ENCODE data around the gene MTRFR. TPM values are rescaled to one million over a fixed set of nuclear protein-coding genes. Genes with fewer than 3 reads are reported as not detected.
"Not testable (repeated sequence)": the region's sequence is repeated elsewhere in the genome, so short reads cannot be mapped to it uniquely, and the experiment has no call there.

The MTRFR gene
- 29.8 and 30.7 TPM in 2 replicates for polyA plus RNA-seq (2014; cell fraction: cytosol; rRNA removed)
- 7.1 and 7.4 TPM in 2 replicates for polyA plus RNA-seq (2014; cell fraction: nucleus; rRNA removed)

DNA sequence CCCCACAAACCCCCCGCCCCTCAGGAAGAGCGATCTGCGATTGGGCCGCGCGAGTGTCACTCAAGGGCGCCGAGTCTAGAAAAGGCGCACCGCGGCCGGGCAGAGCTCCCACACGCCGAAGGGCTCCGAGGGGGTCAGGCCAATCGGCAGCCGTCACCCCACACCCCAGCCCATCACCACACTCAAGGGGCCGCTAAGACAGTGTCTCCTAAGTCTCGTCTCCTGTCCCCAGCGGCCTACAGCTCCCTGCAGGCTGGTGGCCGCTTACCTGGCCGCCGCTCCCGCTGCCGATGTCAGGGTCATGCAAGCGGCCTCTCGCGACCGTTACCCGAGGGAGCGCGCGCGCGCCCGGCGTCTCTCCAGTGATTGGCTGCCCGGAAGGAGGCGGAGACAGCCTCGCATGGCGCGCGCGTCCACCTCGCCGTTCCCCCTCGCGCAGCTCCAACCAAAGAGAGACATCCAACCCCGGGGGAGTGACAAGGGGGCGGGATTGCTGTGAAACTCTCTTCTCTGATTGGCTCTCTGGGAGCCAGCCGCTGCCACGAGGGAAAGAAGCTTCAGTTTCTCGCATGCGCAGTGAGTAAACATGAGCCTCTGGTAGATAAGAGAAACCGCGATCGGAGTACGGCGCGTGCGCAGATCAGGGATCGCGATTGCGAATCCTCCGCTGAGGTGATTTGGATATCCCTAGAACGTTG lies at the start of gene MTRFR, which contains the start of gene MPHOSPH9:
Gene MTRFR, plus strand, starts transcription at position 630 of the 698 bp plus-strand sequence. CDS start 20,239 bp downstream, outside the sequence.
Gene MPHOSPH9, minus strand, starts transcription at position 335 of the 698 bp plus-strand sequence. CDS start 2,777 bp downstream, outside the sequence.
- peak; percentile 100 for DNase-seq (ENCODE audit: low spot score)

DNA sequence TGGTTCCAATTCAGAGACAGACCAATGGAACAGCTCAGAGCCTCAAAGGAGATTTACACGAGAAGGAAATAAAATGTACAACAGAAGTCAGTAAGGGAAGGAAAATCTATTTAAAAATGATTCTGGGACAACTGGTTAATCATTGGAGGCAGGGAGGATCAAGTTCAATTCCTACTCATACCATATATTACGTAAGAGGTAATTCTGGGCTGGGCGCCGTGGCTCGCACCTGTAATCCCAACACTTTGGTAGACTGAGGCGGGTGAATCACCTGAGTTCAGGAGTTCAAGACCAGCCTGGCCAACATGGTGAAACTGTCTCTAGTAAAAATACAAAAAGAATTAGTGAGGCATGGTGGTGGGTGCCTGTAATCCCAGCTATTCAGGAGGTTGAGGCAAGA lies 45.6 kb upstream of the MTRFR start:
- DNase-seq (ENCODE audit: low spot score): no peak

DNA sequence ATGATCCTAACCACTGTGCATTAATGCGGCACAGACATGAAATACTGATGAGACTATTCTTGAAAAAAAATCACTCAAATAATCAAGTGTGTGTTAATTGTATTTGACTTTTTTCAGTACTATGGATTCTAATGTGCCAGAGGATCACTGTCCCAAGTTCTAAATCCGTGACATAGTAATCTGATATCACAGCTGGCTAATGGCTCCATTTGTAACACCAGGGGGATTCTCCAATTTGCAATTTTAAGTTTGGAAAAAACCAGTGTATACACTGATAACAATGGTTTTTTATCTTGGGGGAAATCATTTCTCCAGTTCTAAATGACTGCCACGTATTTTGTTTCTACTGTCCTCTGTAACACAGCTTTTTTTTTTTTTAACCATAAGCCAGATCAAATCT lies 33.3 kb upstream of the MTRFR start:
- DNase-seq (ENCODE audit: low spot score): no peak

DNA sequence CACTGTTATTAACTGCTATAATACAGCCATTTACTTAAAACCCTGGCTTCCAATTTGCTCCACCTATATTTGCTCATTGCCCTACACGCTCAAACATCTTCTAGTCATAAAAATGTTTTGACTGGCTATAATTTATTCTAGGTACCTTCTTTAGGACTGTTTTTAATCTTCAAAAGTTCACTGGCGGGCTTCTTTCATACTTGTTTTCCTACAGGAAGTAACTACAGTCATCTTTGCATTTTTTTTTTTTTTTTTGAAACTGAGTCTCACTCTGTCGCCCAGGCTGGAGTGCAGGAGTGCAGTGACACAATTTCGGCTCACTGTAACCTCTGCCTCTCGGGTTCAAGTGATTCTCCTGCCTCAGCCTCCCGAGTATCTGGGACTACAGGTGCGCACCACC lies 32.8 kb upstream of the MTRFR start:
- DNase-seq (ENCODE audit: low spot score): no peak

DNA sequence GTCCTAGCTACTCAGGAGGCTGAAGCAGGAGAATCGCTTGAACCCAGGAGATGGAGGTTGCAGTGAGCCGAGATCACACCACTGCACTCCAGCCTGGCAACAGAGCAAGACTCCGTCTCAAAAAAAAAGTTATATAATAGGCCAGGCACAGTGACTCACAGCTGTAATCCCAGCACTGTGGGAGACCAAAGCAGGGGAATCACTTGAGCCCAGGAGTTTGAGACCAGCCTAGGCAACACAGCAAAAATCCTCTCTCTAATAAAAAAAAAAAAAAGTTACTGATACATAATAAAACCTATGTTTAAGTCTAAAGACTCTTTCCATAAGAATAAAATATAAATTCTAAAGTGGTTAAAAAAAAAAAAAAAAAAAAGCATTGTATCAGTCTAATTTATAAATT lies 26.4 kb upstream of the MTRFR start:
- DNase-seq (ENCODE audit: low spot score): not testable (repeated sequence)

DNA sequence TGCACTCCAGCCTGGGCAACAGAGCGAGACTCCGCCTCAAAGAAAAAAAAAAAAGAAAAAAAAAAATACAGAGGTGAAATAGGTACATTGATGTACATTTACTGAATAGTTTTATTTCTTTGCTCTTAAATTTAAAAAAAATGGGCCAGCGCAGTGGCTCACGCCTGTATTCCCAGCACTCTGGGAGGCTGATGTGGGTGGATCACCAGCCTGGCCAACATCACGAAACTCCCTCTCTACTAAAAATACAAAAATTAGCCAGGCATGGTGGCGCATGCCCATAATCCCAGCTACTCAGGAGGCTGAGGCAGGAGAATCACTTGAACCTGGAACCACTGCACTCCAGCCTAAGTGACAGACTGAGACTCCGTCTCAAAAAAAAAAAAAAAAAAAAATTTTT lies 25.4 kb upstream of the MTRFR start:
- not testable (repeated sequence) for DNase-seq (ENCODE audit: low spot score)

DNA sequence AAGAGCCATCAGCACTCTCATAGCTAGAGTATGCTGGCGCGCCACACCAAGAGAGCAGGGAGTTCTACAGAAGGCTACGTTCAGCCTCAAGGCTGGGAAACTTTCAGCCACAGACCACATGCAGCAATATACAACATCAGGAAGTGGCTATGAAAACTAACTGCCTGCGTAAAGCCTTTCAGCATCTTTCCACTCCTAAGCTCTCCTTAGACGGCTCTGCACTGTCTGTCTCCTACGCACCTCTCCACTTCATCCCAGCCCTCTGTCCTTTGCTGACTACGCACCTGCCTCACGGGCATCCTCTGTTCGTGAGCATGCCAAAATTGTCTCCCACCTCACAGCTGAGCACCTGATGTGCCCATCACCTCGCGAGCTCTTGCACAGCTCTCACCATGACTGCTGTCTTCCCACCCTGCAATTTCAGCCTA lies 10.0 kb upstream of the MTRFR start:
- DNase-seq (ENCODE audit: low spot score): no peak

DNA sequence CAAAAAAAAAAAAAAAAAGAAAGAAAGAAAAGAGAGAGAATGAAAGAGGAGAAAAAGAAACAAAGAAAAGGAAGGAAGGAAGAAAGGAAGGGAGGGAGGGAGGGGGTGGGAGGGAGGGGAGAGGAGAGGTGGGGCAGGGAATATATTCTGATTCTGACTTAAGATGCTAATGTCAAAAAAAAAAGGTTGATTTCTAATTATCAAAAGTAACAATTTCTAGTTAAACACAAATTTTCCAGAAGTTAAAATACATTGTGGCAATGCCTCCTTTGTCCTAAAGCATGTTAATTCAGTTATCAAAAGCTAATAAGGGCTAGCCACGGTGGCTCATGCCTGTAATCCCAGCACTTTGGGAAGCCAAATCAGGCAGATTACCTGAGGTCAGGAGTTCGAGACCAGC lies 7.8 kb upstream of the MTRFR start:
- DNase-seq (ENCODE audit: low spot score): no peak

DNA sequence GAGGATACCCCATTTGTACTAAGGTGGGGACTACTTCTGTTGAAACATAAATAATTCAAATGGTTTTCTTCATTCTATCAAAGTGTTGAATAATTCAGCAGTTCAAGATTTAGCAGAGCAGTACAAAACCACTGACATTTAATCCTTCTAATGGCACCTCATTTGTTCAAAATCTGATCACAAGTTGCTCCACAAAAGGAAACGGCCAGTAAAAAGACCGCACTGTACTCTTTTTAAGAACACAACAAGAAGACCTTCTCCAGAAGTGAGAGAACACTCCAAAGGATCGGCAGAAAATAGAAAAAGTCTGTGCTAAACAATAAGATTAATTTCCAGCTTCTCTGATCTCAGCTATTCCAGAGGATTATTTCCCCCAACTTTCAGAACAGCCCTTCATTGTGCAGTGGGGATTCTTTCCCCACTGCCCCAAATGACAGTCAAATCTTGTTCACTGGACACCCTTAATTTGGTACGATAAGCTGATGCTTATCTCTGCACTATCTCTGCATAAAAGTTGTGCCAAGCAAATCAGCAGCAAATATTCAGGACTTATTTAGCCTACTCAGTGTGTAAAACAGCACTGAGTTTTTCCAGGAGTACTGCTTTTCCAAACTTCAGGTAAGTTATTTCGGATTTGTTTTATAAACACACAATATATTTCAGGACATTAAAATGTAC lies 5.5 kb upstream of the MTRFR start:
- DNase-seq (ENCODE audit: low spot score): no peak

DNA sequence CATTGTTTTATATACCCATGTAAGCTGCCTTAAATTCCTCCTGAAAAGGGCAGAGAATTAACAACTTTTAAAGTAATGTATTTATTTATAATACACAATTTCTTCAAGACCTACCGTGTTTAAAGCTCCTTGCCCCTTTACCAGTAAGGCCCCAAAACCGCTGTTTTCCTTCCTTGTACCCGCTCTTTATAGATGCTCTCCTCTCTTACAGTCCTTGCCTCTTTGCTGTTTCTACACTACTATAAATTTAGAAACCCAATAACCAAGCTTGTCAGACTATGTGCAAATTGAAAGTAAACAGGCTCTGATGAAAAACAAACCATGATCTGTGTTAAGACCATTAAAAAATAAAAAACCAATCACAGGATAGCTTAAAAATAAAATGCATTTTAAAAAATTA lies 4.2 kb upstream of the MTRFR start:
- DNase-seq (ENCODE audit: low spot score): no peak

DNA sequence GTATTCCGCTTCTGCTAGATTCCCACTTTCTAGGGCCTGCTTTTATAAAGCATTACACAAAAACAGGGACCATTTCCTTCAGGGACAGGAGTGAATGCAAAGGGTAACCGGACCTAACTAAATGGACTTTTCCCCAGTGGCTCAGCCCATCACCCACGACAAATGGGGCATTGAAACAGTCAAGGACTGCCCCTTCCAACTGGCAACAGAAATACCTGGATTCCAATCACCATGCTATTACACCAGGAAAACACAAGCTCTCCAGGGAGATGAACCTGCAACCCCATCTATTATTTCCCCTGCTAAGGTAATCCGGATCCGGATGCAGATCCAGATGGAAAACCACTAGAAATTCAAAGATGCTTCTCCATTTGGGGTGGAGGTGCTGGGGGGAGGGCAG lies 1.3 kb upstream of the MTRFR start:
- DNase-seq (ENCODE audit: low spot score): no peak

DNA sequence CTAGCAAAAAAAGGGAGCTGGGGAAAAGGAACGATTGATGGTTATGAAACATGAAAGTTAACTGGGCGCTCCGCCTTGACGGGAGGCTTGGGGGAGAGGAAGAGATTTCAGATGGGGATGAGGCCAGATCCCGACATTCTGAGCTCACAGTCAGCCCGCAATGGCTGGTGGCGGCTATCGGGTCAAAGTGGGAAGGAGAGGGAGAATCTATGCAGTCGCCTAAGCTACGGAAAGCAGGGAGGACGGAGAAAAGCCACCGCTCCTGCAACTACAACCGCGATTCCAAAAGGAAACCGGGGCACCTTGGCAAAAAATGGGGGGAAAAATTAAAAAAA lies 797 bp upstream of the MTRFR start:
- DNase-seq (ENCODE audit: low spot score): no peak

DNA sequence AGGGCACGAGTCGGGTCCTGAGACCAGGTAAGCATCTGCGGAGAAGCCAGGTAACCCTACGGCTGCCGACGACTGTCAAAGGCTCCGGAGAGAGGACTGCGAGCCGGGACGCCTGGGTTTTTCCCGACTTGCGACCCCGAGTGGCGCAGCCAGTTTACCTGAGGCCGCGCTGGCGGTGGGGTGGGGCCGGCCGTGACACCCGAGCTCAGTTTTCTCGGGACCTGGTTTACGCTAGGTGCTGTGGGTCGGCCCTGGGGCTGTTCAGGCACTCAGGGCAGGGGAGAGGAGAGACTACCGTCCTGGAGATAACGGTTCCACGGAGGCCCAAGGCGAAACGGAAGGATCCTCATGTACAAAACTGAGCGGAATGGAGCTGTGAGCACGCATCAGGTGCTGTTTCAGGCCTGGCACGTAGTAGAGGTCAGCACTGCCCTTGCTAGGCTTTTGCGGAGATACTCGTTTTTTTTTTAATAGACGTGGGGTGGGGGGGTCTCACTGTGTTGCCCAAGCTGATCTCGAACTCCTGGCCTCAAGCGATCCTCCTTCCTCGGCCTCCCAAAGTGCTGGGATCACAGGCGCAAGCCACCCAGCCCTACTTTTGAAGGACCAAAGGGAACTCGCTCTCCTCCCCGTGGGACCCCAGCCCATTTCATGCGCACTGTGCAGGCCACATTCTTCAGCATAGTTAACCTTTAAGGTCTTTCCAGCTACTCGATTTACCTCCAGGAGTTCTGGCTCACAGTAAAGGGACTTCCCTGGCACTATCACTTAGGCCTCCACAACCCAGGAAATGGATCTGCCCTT lies 471 bp downstream of the MTRFR start:
- no peak for DNase-seq (ENCODE audit: low spot score)

DNA sequence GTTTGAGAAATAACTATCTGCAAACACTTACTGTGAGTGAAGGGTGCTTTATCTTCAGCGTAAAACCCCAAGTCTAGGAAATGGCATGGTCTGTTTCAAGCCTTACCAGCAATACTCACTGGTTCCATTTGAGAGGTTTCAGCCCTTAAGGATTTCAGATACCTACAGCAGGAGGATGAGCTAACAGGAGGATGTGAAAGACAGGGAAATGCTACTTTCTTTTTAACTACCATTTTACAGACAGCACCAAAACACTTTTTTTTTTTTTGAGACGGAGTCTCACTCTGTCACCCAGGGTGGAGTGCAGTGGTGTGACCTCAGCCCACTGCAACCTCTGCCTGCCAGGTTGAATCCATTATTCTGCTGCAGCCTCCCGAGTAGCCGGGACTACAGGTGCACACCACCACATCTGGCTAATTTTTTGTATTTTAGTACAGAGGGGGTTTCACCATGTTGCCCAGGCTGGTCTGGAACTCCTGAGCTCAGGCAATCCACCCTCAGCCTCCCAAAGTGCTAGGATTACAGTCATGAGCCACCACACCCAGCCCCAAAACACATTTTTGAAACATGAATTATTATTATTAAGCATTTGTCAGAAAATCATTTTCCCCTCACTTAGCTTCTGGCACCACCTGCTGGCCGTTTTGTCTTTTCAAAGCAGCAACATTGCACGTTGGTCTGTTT lies 4.6 kb downstream of the MTRFR start:
- peak; percentile 53 for DNase-seq (ENCODE audit: low spot score)

DNA sequence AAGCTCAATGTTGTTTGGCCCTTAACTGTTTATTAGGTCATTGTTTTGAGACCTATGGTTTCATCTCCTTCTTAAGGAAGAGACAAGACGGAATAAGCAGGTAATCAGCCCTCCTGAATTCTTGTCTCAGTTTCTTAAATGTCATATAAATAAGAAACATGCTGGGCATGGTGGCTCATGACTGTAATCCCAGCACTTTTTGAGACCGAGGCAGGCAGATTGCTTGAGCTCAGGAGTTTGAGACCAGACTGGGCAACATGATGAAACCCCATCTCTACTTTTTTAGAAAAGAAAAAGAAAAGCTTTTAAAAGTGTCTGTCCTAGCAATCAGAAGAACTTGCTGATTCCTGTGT lies 5.1 kb downstream of the MTRFR start:
- no peak for DNase-seq (ENCODE audit: low spot score)

DNA sequence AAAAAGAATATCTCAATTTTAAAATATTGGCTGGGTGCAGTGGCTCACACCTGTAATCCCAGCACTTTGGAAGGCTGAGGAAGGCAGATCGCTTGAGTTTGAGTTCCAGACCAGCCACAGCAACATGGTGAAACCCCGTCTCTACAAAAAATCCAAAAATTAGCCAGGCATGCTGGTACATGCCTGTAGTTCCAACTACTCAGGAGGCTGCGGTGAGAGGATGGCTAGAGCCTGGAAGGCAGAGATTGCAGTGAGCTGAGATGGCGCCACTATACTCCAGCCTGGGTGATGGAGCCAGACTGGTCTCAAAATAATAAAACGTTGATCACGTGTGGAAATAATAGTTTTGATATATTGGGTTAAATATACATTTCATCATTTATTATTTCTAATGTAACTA lies 5.7 kb downstream of the MTRFR start:
- no peak for DNase-seq (ENCODE audit: low spot score)

DNA sequence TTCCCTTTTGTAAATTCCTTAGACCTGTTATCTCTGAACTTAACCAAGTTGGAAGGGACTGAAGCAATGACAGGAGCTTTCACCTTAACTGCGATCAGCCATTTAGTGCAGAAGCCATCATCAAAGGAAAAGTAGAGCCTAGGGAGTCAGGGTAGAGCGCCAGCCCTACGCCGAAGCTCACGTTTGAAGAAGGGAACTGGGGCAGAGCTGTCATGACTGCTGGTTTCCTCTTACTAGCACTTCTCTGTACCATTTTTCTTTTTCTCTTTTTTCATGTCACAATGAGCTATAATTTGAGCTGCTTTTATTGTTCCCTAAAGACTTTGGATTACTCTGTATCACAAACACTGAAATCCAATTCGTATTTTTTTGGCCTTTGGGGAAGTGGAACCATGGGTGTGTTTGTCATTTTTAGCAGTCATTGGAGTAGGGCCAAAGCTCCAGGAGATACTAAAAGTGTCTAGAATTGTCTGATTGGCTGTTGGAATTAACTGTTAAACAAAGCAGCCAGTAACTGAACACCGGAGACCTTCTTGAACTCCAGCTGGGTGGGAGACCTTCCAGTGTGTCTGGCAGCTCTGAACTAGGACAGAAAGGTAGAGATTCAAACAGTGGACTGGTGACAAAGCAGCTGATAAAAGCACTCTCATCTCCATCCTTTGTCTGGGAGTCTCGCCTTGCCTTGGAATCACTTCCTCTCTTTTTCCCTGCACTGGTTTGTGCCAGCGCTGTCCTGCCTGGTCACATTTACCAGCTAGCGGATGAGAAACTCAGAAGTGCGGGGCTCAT lies 9.1 kb downstream of the MTRFR start:
- DNase-seq (ENCODE audit: low spot score): no peak

DNA sequence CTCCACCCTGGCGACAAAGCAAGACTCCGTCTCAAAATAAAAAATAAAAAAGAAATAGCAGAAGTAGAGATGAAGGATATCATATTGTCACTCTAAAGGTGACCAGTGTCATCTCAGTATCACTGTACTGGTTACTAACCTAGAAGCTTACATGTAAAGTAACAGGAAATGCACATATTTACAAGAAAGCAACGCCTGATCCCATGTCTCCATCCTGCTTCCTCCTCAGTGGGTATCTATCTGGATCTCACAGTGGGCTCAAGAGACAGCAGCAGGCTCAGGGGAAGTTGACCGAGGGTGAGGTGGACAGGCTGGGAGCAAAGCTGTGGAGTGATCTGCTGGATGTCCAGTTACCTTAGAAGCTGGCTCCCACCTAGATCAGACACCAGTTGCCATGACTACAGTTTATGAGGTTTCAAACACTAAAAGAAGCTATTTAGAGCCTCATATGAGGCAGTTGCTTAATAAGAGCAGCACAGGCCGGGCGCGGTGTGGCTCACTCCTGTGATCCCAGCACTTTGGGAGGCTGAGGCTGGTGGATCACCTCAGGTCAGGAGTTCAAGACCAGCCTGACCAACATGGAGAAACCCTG lies 10.5 kb downstream of the MTRFR start:
- no peak for DNase-seq (ENCODE audit: low spot score)

DNA sequence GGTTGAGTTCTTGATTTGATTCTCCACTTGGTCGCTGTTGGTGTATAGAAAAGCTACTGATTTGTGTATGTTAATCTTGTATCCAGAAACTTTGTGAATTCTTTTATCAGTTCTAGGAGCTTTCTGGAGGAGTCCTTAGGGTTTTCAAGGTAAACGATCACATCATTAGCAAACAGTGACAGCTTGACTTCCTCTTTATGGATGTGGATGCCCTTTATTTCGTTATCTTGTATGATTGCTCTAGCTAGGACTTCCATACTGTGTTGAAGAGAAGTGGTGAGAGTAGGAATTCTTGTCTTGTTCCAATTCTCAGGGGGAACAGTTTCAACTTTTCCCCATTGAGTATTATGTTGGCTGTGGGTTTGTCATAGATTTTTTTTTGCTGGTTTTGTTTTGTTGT lies 12.4 kb downstream of the MTRFR start:
- DNase-seq (ENCODE audit: low spot score): no peak

DNA sequence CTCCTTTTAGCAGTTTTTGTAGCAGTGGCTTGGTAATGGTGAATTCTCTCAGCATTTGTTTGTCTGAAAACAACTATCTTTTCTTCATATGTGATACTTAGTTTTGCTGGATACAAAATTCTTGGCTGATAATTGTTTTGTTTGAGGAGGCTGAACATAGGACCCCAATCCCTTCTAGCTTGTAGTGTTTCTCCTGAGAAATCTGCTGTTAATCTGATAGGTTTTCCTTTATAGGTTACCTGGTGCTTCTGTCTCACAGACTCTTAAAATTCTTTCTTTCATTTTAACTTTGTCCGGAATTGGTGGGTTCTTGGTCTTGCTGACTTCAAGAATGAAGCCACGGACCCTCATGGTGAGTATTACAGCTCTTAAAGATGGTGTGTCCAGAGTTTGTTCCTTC lies 14.9 kb downstream of the MTRFR start:
- not testable (repeated sequence) for DNase-seq (ENCODE audit: low spot score)
